Liver (tissue), 9 donors: ENCODE results near the gene RBM23. TPM values are rescaled to one million over a fixed set of nuclear protein-coding genes. Genes with fewer than 3 reads are reported as not detected.

Source experiments
- DNase-seq: peaks from one replicate; pipeline ENCODE4 v3.0.0-alpha.2; 2017; ENCODE audit warnings: low spot score
- H3K27ac ChIP-seq, 2 donors: one replicate each; pipeline ENCODE4 v1.7.0; 2013; ENCODE audit warnings: inconsistent platforms in 2 of 2, low read length in 2 of 2, control low read depth in 1 of 2, low read depth in 1 of 2, mild to moderate bottlenecking in 1 of 2
- H3K27me3 ChIP-seq, 4 donors: one replicate each; pipeline versions ENCODE4 v1.6.1 to v1.7.0; 2013; ENCODE audit warnings: low read length in 3 of 4, inconsistent platforms in 1 of 4, mild to moderate bottlenecking in 1 of 4, moderate library complexity in 1 of 4; ENCODE audit not compliant: control insufficient read depth in 4 of 4, insufficient read depth in 4 of 4
- H3K36me3 ChIP-seq, 4 donors: one replicate each; pipeline versions ENCODE4 v1.6.1 to v1.7.0; 2013; ENCODE audit warnings: low read length in 3 of 4, mild to moderate bottlenecking in 3 of 4, low read depth in 1 of 4, moderate library complexity in 1 of 4; ENCODE audit not compliant: control insufficient read depth in 4 of 4, insufficient read depth in 3 of 4
- H3K4me1 ChIP-seq, 4 donors: one replicate each; pipeline versions ENCODE4 v1.6.1 to v1.7.0; 2013; ENCODE audit warnings: low read length in 3 of 4, mild to moderate bottlenecking in 3 of 4, moderate library complexity in 1 of 4; ENCODE audit not compliant: control insufficient read depth in 4 of 4, insufficient read depth in 4 of 4
- H3K4me3 ChIP-seq, 3 donors: one replicate each; pipeline versions ENCODE4 v1.6.1 to v1.7.0; 2013; ENCODE audit warnings: low read length in 3 of 3, control low read depth in 1 of 3, low read depth in 1 of 3, mild to moderate bottlenecking in 1 of 3
- H3K9ac ChIP-seq, 2 donors: one replicate each; pipeline ENCODE4 v1.7.0; 2013; ENCODE audit warnings: low read length in 2 of 2, mild to moderate bottlenecking in 2 of 2, moderate library complexity in 2 of 2, control low read depth in 1 of 2, low read depth in 1 of 2
- H3K9me3 ChIP-seq, 4 donors: one replicate each; pipeline versions ENCODE4 v1.6.1 to v1.7.0; 2013; ENCODE audit warnings: low read length in 3 of 4; ENCODE audit not compliant: control insufficient read depth in 4 of 4
- ATF3 ChIP-seq: IDR thresholded peaks from 2 replicates; pipeline ENCODE4 v1.6.1; 2016; ENCODE audit warnings: antibody characterized with exemption
- CTCF ChIP-seq: fragments of 150-350 bp; IDR thresholded peaks from 2 replicates; pipeline ENCODE4 v1.5.1; 2017; ENCODE audit warnings: improper control_type of control experiment, low read depth, low read length; ENCODE audit not compliant: missing input control
- EGR1 ChIP-seq, 2 donors: IDR thresholded peaks; 2 replicates each; pipeline ENCODE4 v1.6.1; 2016 to 2018; ENCODE audit warnings: antibody characterized with exemption in 2 of 2, low read depth in 2 of 2
- FOXA1 ChIP-seq: IDR thresholded peaks from 2 replicates; pipeline ENCODE4 v1.6.1; 2016; ENCODE audit warnings: antibody characterized with exemption
- FOXA2 ChIP-seq: IDR thresholded peaks from 2 replicates; pipeline ENCODE4 v1.6.1; 2016; ENCODE audit warnings: antibody characterized with exemption
- GABPA ChIP-seq, 2 donors: IDR thresholded peaks in 1 of 2; conservative IDR thresholded peaks in 1 of 2; 2 replicates each; pipeline ENCODE4 v1.6.1; 2016; ENCODE audit warnings: antibody characterized with exemption in 2 of 2, mild to moderate bottlenecking in 1 of 2, moderate library complexity in 1 of 2
- HNF4A ChIP-seq, 2 donors: conservative IDR thresholded peaks; 2 replicates each; pipeline ENCODE4 v1.6.1; 2016; ENCODE audit warnings: antibody characterized with exemption in 2 of 2, mild to moderate bottlenecking in 2 of 2
- HNF4G ChIP-seq: IDR thresholded peaks from 2 replicates; pipeline ENCODE4 v1.6.1; 2016; ENCODE audit warnings: antibody characterized with exemption
- JUND ChIP-seq, 2 donors: IDR thresholded peaks; 2 replicates each; pipeline ENCODE4 v1.6.1; 2016; ENCODE audit warnings: antibody characterized with exemption in 2 of 2
- MAX ChIP-seq: IDR thresholded peaks from 2 replicates; pipeline ENCODE4 v1.6.1; 2016; ENCODE audit warnings: antibody characterized with exemption
- NR2F2 ChIP-seq: IDR thresholded peaks from 2 replicates; pipeline ENCODE4 v1.6.1; 2016; ENCODE audit warnings: antibody characterized with exemption
- RAD21 ChIP-seq, 2 donors: IDR thresholded peaks; 2 replicates each; pipeline ENCODE4 v1.6.1; 2016; ENCODE audit warnings: antibody characterized with exemption in 2 of 2, mild to moderate bottlenecking in 2 of 2
- TAF1 ChIP-seq: conservative IDR thresholded peaks from 2 replicates; pipeline ENCODE4 v1.6.1; 2016; ENCODE audit warnings: antibody characterized with exemption, mild to moderate bottlenecking
- YY1 ChIP-seq: IDR thresholded peaks from 2 replicates; pipeline ENCODE4 v1.6.1; 2016; ENCODE audit warnings: antibody characterized with exemption, mild to moderate bottlenecking
- ZBTB33 ChIP-seq: IDR thresholded peaks from 2 replicates; pipeline ENCODE4 v1.6.1; 2016; ENCODE audit warnings: antibody characterized with exemption
- WGBS: extraction: QIAGEN DNeasy Blood & Tissue Kit; methylation state at CpG from one replicate; pipeline ENCODE4 v1.1.7; 2013; 5-methylcytosine and 5-hydroxymethylcytosine counted together
- polyA plus RNA-seq, 2 donors: library from polyadenylated mRNA; stranded (reverse) in 1 of 2; unstranded in 1 of 2; fragments of 200-250 nt in 1 of 2; fragments of >200 nt in 1 of 2; fragmentation: Nextera tagmentation in 1 of 2; extraction: Ambion mirVana in 1 of 2; gene quantifications; one replicate each; pipeline versions ENCODE4 v1.2.1 to v1.2.3, GENCODE V29; 2013 to 2015
- total RNA-seq, 2 donors: library from RNA; depleted of rRNA; stranded (reverse); fragments of >200 nt; gene quantifications; one replicate each; pipeline ENCODE4 v1.2.3, GENCODE V29; 2014
- donor health status: healthy.
- donor health status: healthy.
- donor health status: healthy.
- donor health status: healthy.
- donor health status: healthy.

The RBM23 gene
- total and polyA plus RNA-seq, 4 donors = 22.3 to 242 (median 31.4) TPM

- TF ChIP-seq ZBTB33 (no peak), ATF3 (no peak), GABPA (IDR thresholded peaks at IDR 0.05 in 1 of 2, conservative IDR thresholded peaks at IDR 0.05 in 1 of 2) (no peak), RAD21 (IDR thresholded peaks at IDR 0.05) (no peak), FOXA1 (no peak), FOXA2 (no peak)
Measured at GRCh38 chr14:22907429-22907828, 11.5 kb downstream of the RBM23 start (continued).

- Histone ChIP-seq H3K27me3 (no peaks in the 10 kb centered on the region), H3K27ac (no peak overlapping the region), H3K4me3 (no peak overlapping the region), H3K9me3 (no peaks in the 10 kb centered on the region), H3K36me3 (peaks cover 19 to 73% (median 58%) of the 10 kb centered on the region in 4 donors), H3K9ac (no peak overlapping the region), H3K4me1 (peaks cover 7 to 22% (median 19%) of the 10 kb centered on the region in 4 donors)
- 97% methylated on average over 20 of the region's 20 CpGs for WGBS
- DNase-seq = no peak
- no peak for TF ChIP-seq NR2F2
- no peak for TF ChIP-seq HNF4G
- no peak for TF ChIP-seq EGR1 (IDR thresholded peaks at IDR 0.05; ENCODE audit: low read depth in 2 of 2)
- no peak for TF ChIP-seq YY1
- no peak for TF ChIP-seq CTCF
Measured at GRCh38 chr14:22906073-22906472, 12.9 kb downstream of the RBM23 start.

GRCh38 chr14:22905627-22906026 is 13.3 kb downstream of the RBM23 start:
- Histone ChIP-seq H3K4me3 (no peak overlapping the region), H3K4me1 (peaks cover 7 to 22% (median 19%) of the 10 kb centered on the region in 4 donors), H3K9ac (no peak overlapping the region), H3K27me3 (no peaks in the 10 kb centered on the region), H3K36me3 (peaks cover 19 to 74% (median 60%) of the 10 kb centered on the region in 4 donors), H3K27ac (no peak overlapping the region), H3K9me3 (no peaks in the 10 kb centered on the region)
- 95% methylated on average over 4 of the region's 4 CpGs for WGBS
- no peak for DNase-seq
- TF ChIP-seq FOXA2 (no peak), MAX (no peak)

- Histone ChIP-seq H3K27ac (peak overlapping the region; percentile 76 to 89), H3K4me1 (peaks cover 7 to 22% (median 19%) of the 10 kb centered on the region in 4 donors), H3K9me3 (no peaks in the 10 kb centered on the region), H3K9ac (no peak overlapping the region), H3K27me3 (no peaks in the 10 kb centered on the region), H3K36me3 (peaks cover 16 to 65% (median 54%) of the 10 kb centered on the region in 4 donors), H3K4me3 (no peak overlapping the region)
- DNase-seq = no peak
- TF ChIP-seq HNF4G (no peak), FOXA2 (no peak), TAF1 (no peak), JUND (IDR thresholded peaks at IDR 0.05) (no peak), EGR1 (IDR thresholded peaks at IDR 0.05; ENCODE audit: low read depth in 2 of 2) (no peak), YY1 (no peak), CTCF (no peak), FOXA1 (no peak), RAD21 (IDR thresholded peaks at IDR 0.05) (no peak), HNF4A (conservative IDR thresholded peaks at IDR 0.05) (no peak)
- 66% methylated on average over 2 of the region's 2 CpGs for WGBS
Measured at GRCh38 chr14:22903742-22904087, 15.2 kb downstream of the RBM23 start.
